Fibroblast of lung (primary cell): Measurements from ENCODE around the gene ADRA1B. TPM values are rescaled to one million over a fixed set of nuclear protein-coding genes. Genes with fewer than 3 reads are reported as not detected.
A peak's percentile ranks its signal among the peaks of the same experiment; 100 is the strongest.

Experiments used
- DNase-seq, 2 donors: peaks; one replicate each; pipeline versions ENCODE4 v3.0.0 to v3.0.0-alpha.2; 2010; ENCODE audit warnings: low read depth in 2 of 2
- H2AFZ ChIP-seq: 2 replicates; pipeline ENCODE4 v1.5.1; 2012; ENCODE audit warnings: low read length, control low read depth, inconsistent platforms
- H3K27ac ChIP-seq: 2 replicates; pipeline ENCODE4 v1.5.1; 2011; ENCODE audit warnings: low read length, control low read depth; ENCODE audit not compliant: insufficient read depth
- H3K27me3 ChIP-seq: 2 replicates; pipeline ENCODE4 v1.5.1; 2011; ENCODE audit warnings: mild to moderate bottlenecking, low read length; ENCODE audit not compliant: control insufficient read depth, insufficient read depth
- H3K36me3 ChIP-seq: 2 replicates; pipeline ENCODE4 v1.5.1; 2011; ENCODE audit warnings: low read length; ENCODE audit not compliant: control insufficient read depth, insufficient read depth
- H3K4me1 ChIP-seq: 2 replicates; pipeline ENCODE4 v1.5.1; 2011; ENCODE audit warnings: low read length; ENCODE audit not compliant: control insufficient read depth, insufficient read depth; ENCODE audit errors: extremely low read depth
- H3K4me2 ChIP-seq: 2 replicates; pipeline ENCODE4 v1.5.1; 2011; ENCODE audit warnings: low read length, control low read depth; ENCODE audit not compliant: insufficient read depth; ENCODE audit errors: extremely low read depth
- H3K4me3 ChIP-seq, 4 experiments: fragments of 200-600 bp in 1 of 4; sonication (generic) in 1 of 4; replicated peaks in 1 of 4; 2 replicates each; pipeline ENCODE4 v1.5.1; 2011 to 2016; ENCODE audit warnings: low read length in 4 of 4, low read depth in 3 of 4, mild to moderate bottlenecking in 3 of 4, control low read depth in 2 of 4, inconsistent platforms in 1 of 4, mixed read lengths in 1 of 4; ENCODE audit not compliant: insufficient read depth in 1 of 4; ENCODE audit errors: control extremely low read depth in 1 of 4
- H3K79me2 ChIP-seq: 2 replicates; pipeline ENCODE4 v1.5.1; 2012; ENCODE audit warnings: mild to moderate bottlenecking, low read length, inconsistent platforms; ENCODE audit not compliant: control insufficient read depth, insufficient read depth
- H3K9ac ChIP-seq: 2 replicates; pipeline ENCODE4 v1.5.1; 2011; ENCODE audit warnings: mild to moderate bottlenecking, low read length, control low read depth; ENCODE audit not compliant: insufficient read depth
- H3K9me3 ChIP-seq: 2 replicates; pipeline ENCODE4 v1.5.1; 2012; ENCODE audit warnings: low read depth, low read length; ENCODE audit not compliant: control insufficient read depth, insufficient read depth
- H4K20me1 ChIP-seq: 2 replicates; pipeline ENCODE4 v1.5.1; 2011; ENCODE audit warnings: low read length; ENCODE audit not compliant: control insufficient read depth, insufficient read depth; ENCODE audit errors: extremely low read depth
- EZH2 ChIP-seq: IDR thresholded peaks from 2 replicates; pipeline ENCODE4 v1.5.1; 2012; ENCODE audit warnings: low read length, control low read depth, mild to moderate bottlenecking; ENCODE audit errors: missing control alignments
- polyA plus RNA-seq, 2 donors: library from polyadenylated mRNA; depleted of rRNA in 1 of 2; stranded (reverse) in 1 of 2; unstranded in 1 of 2; fragments of >200 nt; gene quantifications; 2 replicates each; pipeline ENCODE4 v1.2.1, GENCODE V29; 2011 to 2012; ENCODE audit warnings: missing spikeins in 1 of 2
- total RNA-seq: library from RNA; depleted of rRNA; stranded (reverse); fragments of >200 nt; gene quantifications from 2 replicates; pipeline ENCODE4 v1.2.1, GENCODE V29; 2014
- TF ChIP-seq, protein P1 (sequence below), 2 donors: IDR thresholded peaks in 1 of 2; conservative IDR thresholded peaks in 1 of 2; 1 replicate in 1 of 2; 2 replicates in 1 of 2; pipeline ENCODE4 v1.5.1; 2011 to 2012; ENCODE audit warnings: low read length in 2 of 2, control low read depth in 1 of 2, inconsistent platforms in 1 of 2, low read depth in 1 of 2, mild to moderate bottlenecking in 1 of 2

ADRA1B gene
- total and polyA plus RNA-seq, 2 donors (not counting 1 experiment from before 2014, with no cell fraction given) = 0.99 to 1.7 TPM

- DNase-seq = peak; percentile 47 to 80
- no peak overlapping the region for H2AFZ ChIP-seq
- H3K9me3 ChIP-seq = no peaks in the 10 kb centered on the region
- H4K20me1 ChIP-seq = no peaks in the 10 kb centered on the region
- H3K4me2 ChIP-seq = peak overlapping the region; percentile 20
- no peak overlapping the region for H3K4me3 ChIP-seq
- H3K4me1 ChIP-seq = peaks cover 7% of the 10 kb centered on the region
- no peak for TF ChIP-seq EZH2
- TF ChIP-seq, protein P1, sequence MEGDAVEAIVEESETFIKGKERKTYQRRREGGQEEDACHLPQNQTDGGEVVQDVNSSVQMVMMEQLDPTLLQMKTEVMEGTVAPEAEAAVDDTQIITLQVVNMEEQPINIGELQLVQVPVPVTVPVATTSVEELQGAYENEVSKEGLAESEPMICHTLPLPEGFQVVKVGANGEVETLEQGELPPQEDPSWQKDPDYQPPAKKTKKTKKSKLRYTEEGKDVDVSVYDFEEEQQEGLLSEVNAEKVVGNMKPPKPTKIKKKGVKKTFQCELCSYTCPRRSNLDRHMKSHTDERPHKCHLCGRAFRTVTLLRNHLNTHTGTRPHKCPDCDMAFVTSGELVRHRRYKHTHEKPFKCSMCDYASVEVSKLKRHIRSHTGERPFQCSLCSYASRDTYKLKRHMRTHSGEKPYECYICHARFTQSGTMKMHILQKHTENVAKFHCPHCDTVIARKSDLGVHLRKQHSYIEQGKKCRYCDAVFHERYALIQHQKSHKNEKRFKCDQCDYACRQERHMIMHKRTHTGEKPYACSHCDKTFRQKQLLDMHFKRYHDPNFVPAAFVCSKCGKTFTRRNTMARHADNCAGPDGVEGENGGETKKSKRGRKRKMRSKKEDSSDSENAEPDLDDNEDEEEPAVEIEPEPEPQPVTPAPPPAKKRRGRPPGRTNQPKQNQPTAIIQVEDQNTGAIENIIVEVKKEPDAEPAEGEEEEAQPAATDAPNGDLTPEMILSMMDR (conservative IDR thresholded peaks at IDR 0.05 in 1 of 2, IDR thresholded peaks at IDR 0.05 in 1 of 2; ENCODE audit: low read depth in 1 of 2, low read length in 2 of 2) = peak; percentile 77 to 78
- H3K27me3 ChIP-seq = no peaks in the 10 kb centered on the region
- H3K27ac ChIP-seq = no peak overlapping the region
- H3K36me3 ChIP-seq = no peaks in the 10 kb centered on the region
- no peaks in the 10 kb centered on the region for H3K79me2 ChIP-seq
- H3K9ac ChIP-seq = no peak overlapping the region
Observed at GRCh38 chr5:160021831-160022446, 105.7 kb downstream of the ADRA1B start.

Other genes starting within 250 kb of the ADRA1B start
- 39.5 and 41.6 TPM in 2 replicates for gene TTC1, start 92.7 kb downstream of the ADRA1B start, total RNA-seq
- gene TTC1, start 92.7 kb downstream of the ADRA1B start, polyA plus RNA-seq = 63.7 and 68.3 TPM in 2 replicates
- gene PWWP2A, start 203.0 kb downstream of the ADRA1B start, total RNA-seq = 14.9 and 17.0 TPM in 2 replicates
- gene PWWP2A, start 203.0 kb downstream of the ADRA1B start, polyA plus RNA-seq = 10.4 and 11.7 TPM in 2 replicates